Measurements from ENCODE around the gene AOPEP. TPM values are rescaled to one million over a fixed set of nuclear protein-coding genes. Genes with fewer than 3 reads are reported as not detected.
"Not testable (repeated sequence)": the region's sequence is repeated elsewhere in the genome, so short reads cannot be mapped to it uniquely, and the experiment has no call there.

Gene AOPEP
- polyA plus RNA-seq, 1 donor, result 44.3 TPM

DNA sequence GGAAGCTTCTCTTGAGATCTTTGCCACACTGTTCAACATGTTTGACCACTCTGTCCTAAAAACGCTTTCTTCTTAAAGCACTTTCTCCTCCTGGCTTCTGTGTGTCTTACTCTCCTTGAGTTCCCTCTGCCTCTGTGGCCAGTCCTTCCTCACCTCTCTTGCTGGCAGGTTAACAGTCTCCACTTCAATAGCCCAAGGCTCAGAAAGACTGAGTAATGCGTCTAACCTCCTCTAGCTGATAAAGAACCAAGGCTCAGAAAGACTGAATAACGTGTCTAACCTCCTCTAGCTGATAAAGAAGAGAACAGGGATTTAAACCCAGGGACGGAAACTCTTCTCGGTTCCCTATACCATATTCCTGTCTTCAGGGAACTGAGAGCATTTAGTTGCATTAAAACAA, 205.2 kb downstream of the AOPEP start:
- no peak for DNase-seq
- H3K9me3 ChIP-seq (ENCODE audit: control insufficient read depth, low read depth, low read length), result no peaks in the 10 kb centered on the region
- H3K27me3 ChIP-seq (ENCODE audit: control insufficient read depth, insufficient read depth, low read length), result no peaks in the 10 kb centered on the region
- no peak overlapping the region for H3K4me3 ChIP-seq (ENCODE audit: low read length)
- 87% methylated on average over 3 of the region's 5 CpGs for WGBS (ENCODE audit: insufficient coverage, low lambda C conversion rate)
- H3K4me1 ChIP-seq (ENCODE audit: control insufficient read depth, insufficient read depth, low read length), result no peaks in the 10 kb centered on the region
- H3K36me3 ChIP-seq (ENCODE audit: control insufficient read depth, insufficient read depth, low read length), result peaks cover 4% of the 10 kb centered on the region
- no peak overlapping the region for H3K27ac ChIP-seq (ENCODE audit: low read length)

DNA sequence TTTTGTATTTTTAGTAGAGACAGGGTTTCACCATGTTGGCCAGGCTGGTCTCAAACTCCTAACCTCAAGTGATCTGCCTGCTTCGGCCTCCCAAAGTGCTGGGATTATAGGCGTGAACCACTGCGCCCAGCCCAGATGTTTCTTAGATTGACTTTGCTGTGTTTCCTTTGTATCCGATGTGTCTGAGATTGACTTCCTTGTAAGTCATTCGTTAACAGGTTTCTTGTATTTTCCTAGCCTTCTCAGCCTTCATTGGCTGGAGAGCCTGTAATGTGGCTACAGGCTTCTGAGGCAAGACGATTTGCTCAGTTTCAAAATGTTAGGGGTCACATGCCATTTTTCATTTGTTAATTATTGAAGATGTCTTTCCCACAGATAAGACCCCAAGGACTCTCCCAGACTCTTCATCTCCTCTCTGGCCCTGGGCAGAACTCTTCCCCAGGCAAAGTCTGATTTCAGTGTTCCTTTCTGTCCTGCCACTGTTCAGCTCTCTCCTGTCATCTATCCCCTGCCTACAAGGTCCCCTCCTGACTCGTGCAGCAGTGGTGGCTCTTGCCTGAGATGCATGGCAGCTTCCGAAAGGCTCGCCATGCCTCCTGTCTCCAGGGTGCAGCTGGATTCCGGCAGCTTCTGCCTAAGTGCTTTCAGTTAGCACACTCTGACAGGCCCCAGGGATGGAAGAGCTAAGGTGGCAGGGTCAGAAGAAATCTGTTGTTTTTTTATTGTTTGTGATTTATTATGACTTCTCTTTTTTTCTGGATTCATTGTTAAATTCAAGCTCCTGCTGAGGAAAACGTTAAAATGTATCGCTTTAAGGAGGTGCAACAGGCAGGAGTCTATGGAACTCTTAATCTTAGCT, 206.4 kb downstream of the AOPEP start:
- DNase-seq, result no peak
- Histone ChIP-seq H3K27me3 (ENCODE audit: control insufficient read depth, insufficient read depth, low read length) (no peaks in the 10 kb centered on the region), H3K4me3 (ENCODE audit: low read length) (no peak overlapping the region), H3K27ac (ENCODE audit: low read length) (no peak overlapping the region), H3K9me3 (ENCODE audit: control insufficient read depth, low read depth, low read length) (no peaks in the 10 kb centered on the region), H3K4me1 (ENCODE audit: control insufficient read depth, insufficient read depth, low read length) (no peaks in the 10 kb centered on the region), H3K36me3 (ENCODE audit: control insufficient read depth, insufficient read depth, low read length) (no peaks in the 10 kb centered on the region)
- no CpG with 5 or more reads among the region's 12 CpGs for WGBS (ENCODE audit: insufficient coverage, low lambda C conversion rate)

DNA sequence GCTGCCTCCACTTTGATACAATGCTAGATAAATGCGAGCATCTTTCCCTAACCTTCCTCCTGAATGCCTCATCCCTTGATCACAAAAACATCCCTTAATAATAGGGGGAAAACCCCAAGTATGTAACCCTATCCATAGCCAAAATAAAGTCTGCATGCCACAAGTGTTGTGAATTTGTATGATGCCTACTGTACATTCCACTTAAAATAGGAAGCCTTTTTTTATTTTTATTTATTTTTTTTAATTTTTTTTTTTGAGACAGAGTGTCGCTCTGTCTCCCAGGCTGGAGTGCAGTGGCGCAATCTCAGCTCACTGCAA, 207.0 kb downstream of the AOPEP start:
- Histone ChIP-seq H3K9me3 (ENCODE audit: control insufficient read depth, low read depth, low read length) (no peaks in the 10 kb centered on the region), H3K27me3 (ENCODE audit: control insufficient read depth, insufficient read depth, low read length) (no peaks in the 10 kb centered on the region), H3K4me3 (ENCODE audit: low read length) (no peak overlapping the region), H3K36me3 (ENCODE audit: control insufficient read depth, insufficient read depth, low read length) (no peaks in the 10 kb centered on the region), H3K27ac (ENCODE audit: low read length) (no peak overlapping the region), H3K4me1 (ENCODE audit: control insufficient read depth, insufficient read depth, low read length) (no peaks in the 10 kb centered on the region)
- 80% methylated on average over 1 of the region's 3 CpGs for WGBS (ENCODE audit: insufficient coverage, low lambda C conversion rate)
- DNase-seq, result no peak

DNA sequence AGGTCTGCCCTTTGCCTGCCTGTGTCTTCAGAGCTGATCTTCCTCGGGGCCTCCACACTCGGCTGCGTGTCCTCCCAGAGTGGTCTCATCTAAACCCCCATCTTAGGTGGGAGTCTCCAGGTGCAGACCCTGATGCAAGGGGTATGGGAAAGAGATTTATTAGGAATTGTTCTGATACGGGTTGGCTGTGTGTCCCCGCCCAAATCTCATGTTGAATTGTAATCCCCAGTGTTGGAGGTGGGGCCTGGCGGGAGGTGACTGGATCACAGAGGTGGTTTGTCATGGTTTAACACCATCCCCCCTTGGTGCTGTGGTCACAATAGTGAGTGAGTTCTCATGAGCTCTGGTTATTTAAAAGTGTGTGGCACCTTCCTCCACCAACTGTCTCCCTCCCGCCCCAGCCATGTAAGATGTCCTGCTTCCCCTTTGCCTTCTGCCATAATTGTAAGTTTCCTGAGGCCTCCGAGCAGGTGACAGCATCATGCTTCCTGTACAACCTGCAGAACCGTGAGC, 208.4 kb downstream of the AOPEP start:
- Histone ChIP-seq H3K27me3 (ENCODE audit: control insufficient read depth, insufficient read depth, low read length) (no peaks in the 10 kb centered on the region), H3K27ac (ENCODE audit: low read length) (no peak overlapping the region), H3K36me3 (ENCODE audit: control insufficient read depth, insufficient read depth, low read length) (no peaks in the 10 kb centered on the region), H3K9me3 (ENCODE audit: control insufficient read depth, low read depth, low read length) (no peaks in the 10 kb centered on the region), H3K4me1 (ENCODE audit: control insufficient read depth, insufficient read depth, low read length) (no peaks in the 10 kb centered on the region), H3K4me3 (ENCODE audit: low read length) (no peak overlapping the region)
- no peak for DNase-seq
- WGBS (ENCODE audit: insufficient coverage, low lambda C conversion rate), result no CpG with 5 or more reads among the region's 9 CpGs

DNA sequence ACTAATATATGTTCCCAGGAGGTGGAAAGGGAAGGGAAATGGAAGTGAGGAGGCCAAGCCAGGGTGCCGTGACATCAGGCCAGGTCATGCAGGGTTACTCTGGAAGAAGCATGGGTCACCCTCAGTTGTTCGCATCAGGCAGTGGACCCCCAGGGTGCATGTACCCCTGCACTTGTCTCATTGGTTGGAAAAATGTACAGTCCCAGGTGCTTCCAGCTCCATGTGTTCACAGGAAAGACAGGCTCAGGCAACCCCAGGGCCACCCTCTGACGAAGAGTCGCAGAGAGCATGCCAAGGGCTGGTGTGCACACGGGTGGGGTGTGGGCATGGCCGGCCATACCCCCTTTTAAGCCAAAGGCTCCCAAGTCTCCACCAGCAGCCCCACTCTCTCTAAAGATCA, 208.9 kb downstream of the AOPEP start:
- Histone ChIP-seq H3K27me3 (ENCODE audit: control insufficient read depth, insufficient read depth, low read length) (no peaks in the 10 kb centered on the region), H3K4me3 (ENCODE audit: low read length) (no peak overlapping the region), H3K27ac (ENCODE audit: low read length) (no peak overlapping the region), H3K36me3 (ENCODE audit: control insufficient read depth, insufficient read depth, low read length) (no peaks in the 10 kb centered on the region), H3K9me3 (ENCODE audit: control insufficient read depth, low read depth, low read length) (no peaks in the 10 kb centered on the region), H3K4me1 (ENCODE audit: control insufficient read depth, insufficient read depth, low read length) (peaks cover 3% of the 10 kb centered on the region)
- no CpG with 5 or more reads among the region's 6 CpGs for WGBS (ENCODE audit: insufficient coverage, low lambda C conversion rate)
- no peak for DNase-seq

DNA sequence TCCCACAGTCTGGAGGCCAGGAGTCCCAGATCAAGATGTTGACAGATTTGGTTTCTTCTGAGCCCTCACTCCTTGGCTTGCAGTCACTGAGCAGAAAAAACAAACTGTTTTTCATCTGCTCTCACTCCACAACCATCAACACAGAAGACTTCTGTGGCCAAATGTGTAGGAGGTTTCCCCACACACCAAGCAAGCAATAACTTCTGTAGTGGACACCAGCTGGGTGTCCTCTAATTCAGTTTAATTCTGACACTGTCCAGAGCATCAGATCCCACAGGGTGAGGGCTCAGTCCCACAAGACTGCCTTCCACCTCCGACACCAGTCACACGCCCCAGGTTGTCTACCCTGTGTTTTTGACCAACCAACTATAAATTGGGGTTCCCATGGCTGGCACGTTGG, 209.9 kb downstream of the AOPEP start:
- WGBS (ENCODE audit: insufficient coverage, low lambda C conversion rate), result no CpG with 5 or more reads among the region's 3 CpGs
- H3K27ac ChIP-seq (ENCODE audit: low read length), result no peak overlapping the region
- H3K36me3 ChIP-seq (ENCODE audit: control insufficient read depth, insufficient read depth, low read length), result no peaks in the 10 kb centered on the region
- no peaks in the 10 kb centered on the region for H3K9me3 ChIP-seq (ENCODE audit: control insufficient read depth, low read depth, low read length)
- no peak overlapping the region for H3K4me3 ChIP-seq (ENCODE audit: low read length)
- no peak for DNase-seq
- H3K27me3 ChIP-seq (ENCODE audit: control insufficient read depth, insufficient read depth, low read length), result no peaks in the 10 kb centered on the region
- H3K4me1 ChIP-seq (ENCODE audit: control insufficient read depth, insufficient read depth, low read length), result peaks cover 12% of the 10 kb centered on the region

DNA sequence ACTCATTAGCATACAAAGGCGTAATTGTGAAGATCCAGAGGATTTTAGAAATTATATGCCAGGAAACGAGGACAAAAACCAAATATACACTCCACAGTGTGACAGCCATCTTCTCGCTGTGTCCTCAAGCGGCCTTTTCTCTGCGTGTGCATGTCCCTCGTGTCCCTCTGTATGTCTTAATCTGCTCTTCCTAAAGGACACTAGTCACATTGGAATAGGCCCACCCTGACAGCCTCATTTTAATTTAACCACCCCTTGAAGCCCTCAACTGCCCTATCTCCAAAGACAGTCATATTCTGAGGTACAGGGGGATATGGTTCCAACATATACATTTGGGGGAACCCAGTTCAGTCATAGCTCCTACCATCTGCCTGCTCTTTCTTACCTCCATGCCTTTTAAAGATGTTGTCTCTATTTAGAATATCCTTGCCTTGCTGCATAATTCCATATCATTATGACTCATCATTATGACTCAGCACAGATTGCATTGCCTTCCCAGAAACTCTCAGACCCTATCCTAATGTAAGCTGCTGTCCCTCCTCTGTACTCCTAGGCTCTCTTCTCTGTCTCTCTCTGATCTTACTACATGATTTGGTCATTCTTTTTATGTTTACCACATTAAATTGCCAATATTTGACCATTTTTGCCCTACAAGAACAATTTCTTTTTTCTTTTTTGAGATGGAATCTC, 210.9 kb downstream of the AOPEP start:
- H3K27ac ChIP-seq (ENCODE audit: low read length), result no peak overlapping the region
- H3K27me3 ChIP-seq (ENCODE audit: control insufficient read depth, insufficient read depth, low read length), result no peaks in the 10 kb centered on the region
- no peaks in the 10 kb centered on the region for H3K9me3 ChIP-seq (ENCODE audit: control insufficient read depth, low read depth, low read length)
- DNase-seq, result no peak
- WGBS (ENCODE audit: insufficient coverage, low lambda C conversion rate), result no CpG with 5 or more reads among the region's 6 CpGs
- H3K4me1 ChIP-seq (ENCODE audit: control insufficient read depth, insufficient read depth, low read length), result peaks cover 17% of the 10 kb centered on the region
- no peaks in the 10 kb centered on the region for H3K36me3 ChIP-seq (ENCODE audit: control insufficient read depth, insufficient read depth, low read length)
- H3K4me3 ChIP-seq (ENCODE audit: low read length), result no peak overlapping the region

DNA sequence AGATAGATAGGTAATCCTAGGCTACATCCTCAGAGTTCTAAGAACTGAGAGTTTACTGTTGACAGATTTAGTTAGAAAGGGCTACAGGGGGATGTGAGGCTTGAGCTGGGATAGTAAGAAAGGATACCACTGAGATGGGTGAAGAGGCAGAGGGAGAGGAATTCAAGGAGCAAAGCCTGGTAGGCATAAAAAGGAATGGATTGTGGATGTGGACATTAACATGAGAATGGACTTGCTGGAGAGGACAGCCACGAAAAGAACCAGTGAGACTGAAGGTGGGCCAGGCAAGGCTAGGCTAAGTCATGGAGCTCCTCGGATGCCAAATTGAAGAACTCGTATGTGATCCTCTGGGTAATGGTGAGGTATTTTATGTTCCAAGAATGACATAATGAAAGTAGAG, 211.9 kb downstream of the AOPEP start:
- Histone ChIP-seq H3K4me3 (ENCODE audit: low read length) (no peak overlapping the region), H3K27ac (ENCODE audit: low read length) (no peak overlapping the region), H3K9me3 (ENCODE audit: control insufficient read depth, low read depth, low read length) (no peaks in the 10 kb centered on the region), H3K27me3 (ENCODE audit: control insufficient read depth, insufficient read depth, low read length) (no peaks in the 10 kb centered on the region), H3K4me1 (ENCODE audit: control insufficient read depth, insufficient read depth, low read length) (peaks cover 17% of the 10 kb centered on the region), H3K36me3 (ENCODE audit: control insufficient read depth, insufficient read depth, low read length) (no peaks in the 10 kb centered on the region)
- DNase-seq, result no peak
- no CpG with 5 or more reads among the region's 3 CpGs for WGBS (ENCODE audit: insufficient coverage, low lambda C conversion rate)

DNA sequence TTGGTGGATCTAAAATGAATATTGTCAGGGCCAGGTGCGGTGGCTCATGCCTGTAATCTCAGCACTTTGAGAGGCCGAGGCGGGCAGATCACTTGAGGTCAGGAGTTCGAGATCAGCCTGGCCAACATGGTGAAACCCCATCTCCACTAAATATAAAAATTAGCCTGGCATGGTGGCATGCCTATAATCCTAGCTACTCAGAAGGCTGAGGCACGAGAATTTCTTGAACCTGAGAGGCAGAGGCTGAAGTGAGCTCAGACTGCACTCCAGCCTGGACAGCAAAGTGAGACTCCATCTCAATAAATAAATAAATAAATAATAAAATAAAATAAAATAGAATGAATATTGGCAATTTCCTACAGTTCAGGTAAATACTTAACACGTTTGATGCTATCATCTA, 213.8 kb downstream of the AOPEP start:
- H3K4me3 ChIP-seq (ENCODE audit: low read length); H3K27me3 ChIP-seq (ENCODE audit: control insufficient read depth, insufficient read depth, low read length); H3K36me3 ChIP-seq (ENCODE audit: control insufficient read depth, insufficient read depth, low read length); H3K9me3 ChIP-seq (ENCODE audit: control insufficient read depth, low read depth, low read length); DNase-seq: not testable (repeated sequence)
- peaks cover 18% of the 10 kb centered on the region for H3K4me1 ChIP-seq (ENCODE audit: control insufficient read depth, insufficient read depth, low read length)
- 67% methylated on average over 1 of the region's 6 CpGs for WGBS (ENCODE audit: insufficient coverage, low lambda C conversion rate)
- H3K27ac ChIP-seq (ENCODE audit: low read length), result peak overlapping the region; percentile 82

DNA sequence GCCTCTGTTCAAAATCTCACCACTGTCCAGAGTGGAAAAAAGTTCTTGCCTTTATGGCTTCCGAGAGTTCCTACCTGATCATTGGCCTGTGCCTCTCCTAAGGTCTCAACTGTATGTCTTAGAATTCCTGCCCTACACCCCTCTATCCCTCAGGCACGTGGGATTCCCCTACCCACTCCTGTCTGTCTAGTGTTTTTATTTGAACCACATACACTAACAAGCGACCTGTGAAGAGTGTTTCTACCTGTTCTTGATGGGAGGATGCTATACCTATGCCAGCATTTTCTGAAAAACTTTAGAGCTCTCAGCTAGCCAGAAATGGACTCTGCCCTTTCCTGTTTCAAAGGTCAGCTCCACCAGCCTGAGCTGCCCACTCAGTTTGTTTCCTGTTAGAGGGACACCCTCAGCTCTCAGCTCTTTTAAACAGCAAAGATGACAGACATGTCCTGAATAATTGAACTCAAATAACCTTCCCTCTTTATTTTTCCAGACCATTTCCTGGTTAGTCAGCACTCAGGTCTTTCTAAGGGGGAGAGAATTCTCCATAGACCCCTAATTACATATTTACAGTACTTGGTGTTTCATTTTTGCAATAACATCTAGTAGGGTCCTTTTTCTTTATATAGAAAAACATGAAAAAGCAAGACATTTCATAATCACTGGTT, 214.8 kb downstream of the AOPEP start:
- no peak overlapping the region for H3K4me3 ChIP-seq (ENCODE audit: low read length)
- H3K36me3 ChIP-seq (ENCODE audit: control insufficient read depth, insufficient read depth, low read length), result no peaks in the 10 kb centered on the region
- H3K27ac ChIP-seq (ENCODE audit: low read length), result peak overlapping the region; percentile 82
- no peaks in the 10 kb centered on the region for H3K9me3 ChIP-seq (ENCODE audit: control insufficient read depth, low read depth, low read length)
- no peaks in the 10 kb centered on the region for H3K27me3 ChIP-seq (ENCODE audit: control insufficient read depth, insufficient read depth, low read length)
- peaks cover 25% of the 10 kb centered on the region for H3K4me1 ChIP-seq (ENCODE audit: control insufficient read depth, insufficient read depth, low read length)
- DNase-seq, result peak; percentile 81 to 92
- WGBS (ENCODE audit: insufficient coverage, low lambda C conversion rate), result no CpG with 5 or more reads among the region's 3 CpGs

Data from large intestine (tissue), 3 donors.